ENCODE results near the gene TOMM6.

Gene TOMM6

GRCh38 chr6:41824571-41825569 is 37.4 kb downstream of the TOMM6 start:
- no peak for DNase-seq (ENCODE audit: low read depth)

- no peak for DNase-seq (ENCODE audit: low read depth)
Observed at GRCh38 chr6:41826343-41827022, 39.0 kb downstream of the TOMM6 start.

GRCh38 chr6:41832263-41832662 is 44.8 kb downstream of the TOMM6 start:
- DNase-seq (ENCODE audit: low read depth) = no peak

GRCh38 chr6:41836022-41836659 is 48.6 kb downstream of the TOMM6 start:
- DNase-seq (ENCODE audit: low read depth) = no peak

GRCh38 chr6:41836660-41837052 is 49.2 kb downstream of the TOMM6 start:
- no peak for DNase-seq (ENCODE audit: low read depth)

Measured in CMK (cell line).